Testis (tissue), 2 donors: ENCODE measurements around the gene PLAC8.

ENCODE experiments used
- CTCF ChIP-seq, 3 experiments: fragments of 450-650 bp in 2 of 3; fragments of 200-600 bp in 1 of 3; sonication (generic) in 1 of 3; IDR thresholded peaks; one replicate each; pipeline ENCODE4 v1.5.1; 2016 to 2019; ENCODE audit warnings: antibody characterized with exemption in 3 of 3, mild to moderate bottlenecking in 2 of 3, moderate library complexity in 1 of 3
- POLR2A ChIP-seq: fragments of 450-650 bp; IDR thresholded peaks from one replicate; pipeline ENCODE4 v1.6.1; 2017; ENCODE audit warnings: antibody characterized with exemption, mild to moderate bottlenecking, moderate library complexity

GRCh38 chr4:83107631-83108030, 6.9 kb downstream of the PLAC8 start:
- TF ChIP-seq POLR2A (no peak), CTCF (IDR thresholded peaks at IDR 0.05) (no peak)
